ENCODE data around the gene EEFSEC. TPM values are rescaled to one million over a fixed set of nuclear protein-coding genes. Genes with fewer than 3 reads are reported as not detected.

EEFSEC gene
- total RNA-seq, 1 donor from 2014 or later = 15.3 TPM

DNA sequence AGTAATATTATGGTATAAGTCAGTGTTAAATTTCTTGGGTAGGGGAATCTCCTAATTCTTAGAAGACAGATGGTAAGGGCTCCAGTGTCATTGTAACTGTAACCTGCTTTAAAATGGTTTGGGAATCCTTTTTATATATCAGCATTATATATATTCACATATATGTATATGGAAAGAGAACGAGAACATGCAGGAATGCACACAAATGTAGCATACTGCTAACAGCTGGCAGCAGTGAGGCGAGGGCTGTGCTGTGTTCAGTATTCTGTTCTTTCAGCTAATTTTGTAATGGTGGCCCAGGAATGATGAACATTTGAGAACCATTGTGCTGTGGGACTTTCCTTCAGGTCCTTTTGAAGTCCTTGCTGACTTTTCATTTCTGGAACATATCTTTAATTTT lies 60.8 kb downstream of the EEFSEC start:
- no peak overlapping the region for H3K27ac ChIP-seq
- H3K36me3 ChIP-seq = no peaks in the 10 kb centered on the region
- no peak for ATAC-seq
- peaks cover 6% of the 10 kb centered on the region for H3K4me1 ChIP-seq
- no peaks in the 10 kb centered on the region for H3K27me3 ChIP-seq
- H3K4me3 ChIP-seq = no peak overlapping the region
- H3K9me3 ChIP-seq = no peaks in the 10 kb centered on the region
- DNase-seq = no peak
- TF ChIP-seq, protein P1, sequence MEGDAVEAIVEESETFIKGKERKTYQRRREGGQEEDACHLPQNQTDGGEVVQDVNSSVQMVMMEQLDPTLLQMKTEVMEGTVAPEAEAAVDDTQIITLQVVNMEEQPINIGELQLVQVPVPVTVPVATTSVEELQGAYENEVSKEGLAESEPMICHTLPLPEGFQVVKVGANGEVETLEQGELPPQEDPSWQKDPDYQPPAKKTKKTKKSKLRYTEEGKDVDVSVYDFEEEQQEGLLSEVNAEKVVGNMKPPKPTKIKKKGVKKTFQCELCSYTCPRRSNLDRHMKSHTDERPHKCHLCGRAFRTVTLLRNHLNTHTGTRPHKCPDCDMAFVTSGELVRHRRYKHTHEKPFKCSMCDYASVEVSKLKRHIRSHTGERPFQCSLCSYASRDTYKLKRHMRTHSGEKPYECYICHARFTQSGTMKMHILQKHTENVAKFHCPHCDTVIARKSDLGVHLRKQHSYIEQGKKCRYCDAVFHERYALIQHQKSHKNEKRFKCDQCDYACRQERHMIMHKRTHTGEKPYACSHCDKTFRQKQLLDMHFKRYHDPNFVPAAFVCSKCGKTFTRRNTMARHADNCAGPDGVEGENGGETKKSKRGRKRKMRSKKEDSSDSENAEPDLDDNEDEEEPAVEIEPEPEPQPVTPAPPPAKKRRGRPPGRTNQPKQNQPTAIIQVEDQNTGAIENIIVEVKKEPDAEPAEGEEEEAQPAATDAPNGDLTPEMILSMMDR (IDR thresholded peaks at IDR 0.05) = no peak
- intact Hi-C loops (cut with DNase I) = no loop called here

DNA sequence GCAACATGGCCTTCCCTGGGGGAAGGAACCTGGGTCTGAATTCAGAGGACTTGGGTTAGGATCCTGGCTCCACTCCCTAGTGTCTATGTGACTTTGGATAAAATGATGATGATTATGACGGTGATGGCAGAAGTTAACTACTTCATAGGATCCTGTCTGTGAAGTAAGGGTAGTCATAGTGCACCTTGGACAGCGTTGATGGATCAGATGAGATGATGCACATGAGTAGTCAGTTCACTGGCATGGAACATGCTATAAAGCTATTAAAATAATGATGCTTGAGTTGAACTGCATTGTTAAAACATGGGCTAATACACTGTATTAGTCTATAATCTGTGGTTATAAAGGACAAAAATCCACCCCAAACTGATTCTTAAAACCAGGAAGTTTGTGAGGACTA lies 62.0 kb downstream of the EEFSEC start:
- H3K27ac ChIP-seq = no peak overlapping the region
- H3K4me3 ChIP-seq = no peak overlapping the region
- ATAC-seq (no peak), DNase-seq (no peak)
- no peaks in the 10 kb centered on the region for H3K36me3 ChIP-seq
- intact Hi-C loops (cut with DNase I) = no loop called here
- H3K9me3 ChIP-seq = no peaks in the 10 kb centered on the region
- H3K4me1 ChIP-seq = peaks cover 6% of the 10 kb centered on the region
- TF ChIP-seq, protein P1 (IDR thresholded peaks at IDR 0.05) = no peak
- H3K27me3 ChIP-seq = no peaks in the 10 kb centered on the region

DNA sequence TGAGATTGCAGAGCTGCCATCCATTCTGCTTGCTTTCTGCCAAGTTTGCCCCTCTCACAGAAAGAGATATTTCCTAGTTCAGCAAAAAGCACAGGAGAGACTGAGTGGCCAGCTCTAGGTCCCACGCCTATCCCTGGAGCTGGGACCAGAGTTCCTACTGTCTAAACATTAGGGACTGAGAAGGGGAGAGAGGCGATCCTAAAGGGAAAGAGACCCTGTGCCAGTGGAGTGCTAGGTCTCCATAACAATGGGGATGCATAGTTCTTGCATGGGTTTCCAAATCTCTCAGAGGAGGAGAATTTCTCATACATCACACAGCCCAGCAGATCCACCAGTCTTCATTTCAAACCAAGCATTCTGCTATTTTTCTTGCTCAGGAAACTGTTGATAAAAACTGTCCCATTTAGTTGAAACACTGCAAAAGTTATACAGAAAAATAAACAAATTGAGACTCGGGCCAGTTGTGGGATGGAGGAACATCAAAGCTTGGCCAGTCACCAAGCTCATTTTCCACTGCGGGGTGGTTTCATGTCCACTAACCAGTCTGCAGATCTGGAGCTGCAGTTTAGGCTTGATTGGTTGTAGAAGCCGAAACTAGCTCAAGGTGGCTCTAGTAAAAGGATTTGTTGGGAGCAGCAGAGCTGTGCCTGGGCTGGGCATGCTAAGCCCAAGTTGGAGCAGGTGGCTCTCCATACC lies 62.7 kb downstream of the EEFSEC start:
- no peaks in the 10 kb centered on the region for H3K9me3 ChIP-seq
- no peak overlapping the region for H3K4me3 ChIP-seq
- intact Hi-C loops (cut with DNase I) = no loop called here
- H3K27me3 ChIP-seq = no peaks in the 10 kb centered on the region
- peaks cover 6% of the 10 kb centered on the region for H3K4me1 ChIP-seq
- H3K36me3 ChIP-seq = no peaks in the 10 kb centered on the region
- H3K27ac ChIP-seq = no peak overlapping the region
- ATAC-seq = no peak
- no peak for DNase-seq
- TF ChIP-seq, protein P1 (IDR thresholded peaks at IDR 0.05) = no peak

DNA sequence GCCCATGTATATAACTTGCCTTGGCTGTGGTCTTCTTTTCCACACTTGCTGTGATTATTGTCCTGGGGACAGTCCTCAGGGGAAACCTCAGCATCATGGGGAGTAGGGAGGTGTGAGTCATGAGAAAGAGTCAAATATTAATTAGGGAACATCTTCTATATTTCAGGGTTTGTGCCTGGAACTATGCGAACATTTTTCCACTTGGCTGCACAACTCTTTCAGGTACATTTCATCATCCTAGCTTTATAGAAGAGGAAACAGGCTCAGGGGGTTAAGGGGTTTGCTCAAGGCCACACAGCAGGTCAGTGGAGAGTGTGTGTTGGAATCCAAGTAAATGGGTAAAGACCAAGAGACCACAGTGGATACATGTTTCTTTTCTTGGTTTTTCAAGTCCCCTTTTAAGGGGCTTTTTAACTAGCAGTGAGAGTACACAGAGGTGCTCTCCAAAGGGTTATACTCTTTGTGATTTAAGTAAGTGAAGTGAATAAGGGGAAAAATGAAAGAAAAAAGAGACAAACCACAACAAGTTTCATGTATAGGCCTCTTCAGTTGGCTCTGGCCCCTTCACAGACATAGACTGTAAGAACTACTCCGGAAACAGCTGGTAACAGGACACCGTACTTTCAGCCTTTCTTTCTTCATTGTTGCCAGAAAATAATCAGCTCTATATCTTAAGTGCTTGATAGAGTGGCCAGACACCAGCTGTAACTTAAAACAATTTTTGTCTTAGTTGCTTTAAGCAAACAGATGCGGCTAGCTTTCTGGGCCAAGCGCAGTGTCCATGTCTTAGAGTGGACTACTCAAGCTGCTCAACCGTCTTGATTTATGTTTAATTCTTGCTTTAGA lies 64.6 kb downstream of the EEFSEC start:
- Histone ChIP-seq H3K27ac (no peak overlapping the region), H3K36me3 (no peaks in the 10 kb centered on the region), H3K4me3 (no peak overlapping the region), H3K27me3 (no peaks in the 10 kb centered on the region), H3K9me3 (peaks cover 2% of the 10 kb centered on the region), H3K4me1 (peaks cover 6% of the 10 kb centered on the region)
- intact Hi-C loops (cut with DNase I) = no loop called here
- TF ChIP-seq, protein P1 (IDR thresholded peaks at IDR 0.05) = no peak
- no peak for DNase-seq
- ATAC-seq = no peak

DNA sequence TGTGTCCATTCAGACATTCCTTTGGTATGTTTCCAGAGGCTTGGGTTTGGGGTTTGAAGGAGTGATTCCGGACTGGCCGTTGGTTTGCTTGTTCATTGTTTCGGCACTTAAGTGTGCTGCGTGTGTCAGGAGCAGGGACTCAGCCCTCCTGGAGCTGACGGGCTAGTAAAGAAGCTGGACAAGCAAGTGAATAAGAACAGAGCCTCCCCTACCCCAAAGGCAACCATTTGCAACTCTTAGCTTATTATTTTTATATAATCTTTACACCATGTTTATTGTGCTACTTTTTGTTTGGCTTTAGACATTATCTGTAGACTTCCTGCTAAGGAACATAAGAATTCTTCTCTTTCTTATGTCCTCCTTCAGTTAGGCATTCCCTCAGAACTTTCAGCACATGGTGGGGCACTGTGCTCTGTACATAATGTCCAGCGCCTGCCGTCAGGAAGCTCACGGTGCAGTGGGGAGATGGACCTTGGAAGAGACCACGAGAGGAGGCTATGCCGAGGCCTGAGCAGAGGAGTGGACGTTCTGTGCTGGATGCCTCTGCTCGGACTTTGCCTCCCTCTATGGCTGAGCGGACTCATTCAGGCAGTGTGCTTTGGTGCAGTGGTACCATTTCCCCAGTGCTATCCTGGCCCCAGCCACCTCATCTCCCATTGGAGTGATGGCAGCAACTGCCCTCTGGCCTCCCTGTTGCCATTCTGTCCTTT lies 65.4 kb downstream of the EEFSEC start:
- H3K36me3 ChIP-seq = no peaks in the 10 kb centered on the region
- intact Hi-C loops (cut with DNase I) = no loop called here
- H3K4me1 ChIP-seq = peaks cover 6% of the 10 kb centered on the region
- no peaks in the 10 kb centered on the region for H3K27me3 ChIP-seq
- DNase-seq (no peak), ATAC-seq (no peak)
- TF ChIP-seq, protein P1 (IDR thresholded peaks at IDR 0.05) = no peak
- no peak overlapping the region for H3K27ac ChIP-seq
- H3K9me3 ChIP-seq = peaks cover 8% of the 10 kb centered on the region
- no peak overlapping the region for H3K4me3 ChIP-seq

Data from upper lobe of right lung (tissue), 1 donor.